DOHH2 (cell line): Measurements from ENCODE around the gene APEH.

ENCODE experiments used
- H3F3A ChIP-seq: fragments of 200-600 bp; sonication (generic), shearing (Covaris generic); 2 replicates; pipeline ENCODE4 v1.6.0; 2016; ENCODE audit warnings: antibody characterized with exemption, mild to moderate bottlenecking; ENCODE audit not compliant: control insufficient read depth, insufficient read depth
- H3K27ac ChIP-seq: fragments of 200-600 bp; sonication (generic); 2 replicates; pipeline ENCODE4 v1.5.1; 2014; ENCODE audit warnings: low read depth, mild to moderate bottlenecking, low read length, moderate library complexity
- H3K27me3 ChIP-seq: fragments of 200-600 bp; sonication (generic); 2 replicates; pipeline ENCODE4 v1.6.1; 2014; ENCODE audit warnings: mild to moderate bottlenecking, low read length, mixed read lengths; ENCODE audit not compliant: control insufficient read depth
- H3K36me3 ChIP-seq: fragments of 200-600 bp; sonication (generic); 2 replicates; pipeline ENCODE4 v1.6.1; 2014; ENCODE audit warnings: mild to moderate bottlenecking, low read length, moderate library complexity, mixed read lengths; ENCODE audit not compliant: control insufficient read depth
- H3K4me1 ChIP-seq: fragments of 200-600 bp; sonication (generic); 2 replicates; pipeline ENCODE4 v1.6.1; 2014; ENCODE audit warnings: mild to moderate bottlenecking, low read length, mixed read lengths; ENCODE audit not compliant: control insufficient read depth
- H3K4me2 ChIP-seq: fragments of 200-600 bp; sonication (generic); 2 replicates; pipeline ENCODE4 v1.6.0; 2014; ENCODE audit warnings: mild to moderate bottlenecking, low read length, moderate library complexity
- H3K4me3 ChIP-seq: fragments of 200-600 bp; sonication (generic); 2 replicates; pipeline ENCODE4 v1.5.1; 2014; ENCODE audit warnings: mild to moderate bottlenecking, low read length, mixed read lengths
- H3K79me2 ChIP-seq: fragments of 200-600 bp; sonication (generic); 2 replicates; pipeline ENCODE4 v1.6.1; 2014; ENCODE audit warnings: mild to moderate bottlenecking, low read length, mixed read lengths; ENCODE audit not compliant: control insufficient read depth
- H3K9me2 ChIP-seq: fragments of 200-600 bp; sonication (generic); replicated peaks from 2 replicates; pipeline ENCODE4 v1.6.1; 2014; ENCODE audit warnings: mild to moderate bottlenecking, low read length, mixed read lengths; ENCODE audit not compliant: control insufficient read depth
- H3K9me3 ChIP-seq: fragments of 200-600 bp; sonication (generic); 2 replicates; pipeline ENCODE4 v1.6.1; 2014; ENCODE audit warnings: antibody characterized with exemption, low read length, mixed read lengths; ENCODE audit not compliant: control insufficient read depth, insufficient read depth
- H4K20me1 ChIP-seq: fragments of 200-600 bp; sonication (generic); 2 replicates; pipeline ENCODE4 v1.6.0; 2014; ENCODE audit warnings: low read depth, mild to moderate bottlenecking, antibody characterized with exemption, low read length, moderate library complexity; ENCODE audit not compliant: control insufficient read depth, insufficient read depth
- EZH2phosphoT487 ChIP-seq: fragments of 200-600 bp; sonication (generic); IDR thresholded peaks from 2 replicates; pipeline ENCODE4 v1.6.1; 2017; ENCODE audit warnings: borderline replicate concordance, mild to moderate bottlenecking, antibody characterized with exemption, low read length, moderate library complexity, mixed read lengths
- TF ChIP-seq, protein P1 (sequence below): fragments of 200-600 bp; sonication (generic); IDR thresholded peaks from one replicate; pipeline ENCODE4 v1.5.1; 2014; ENCODE audit warnings: antibody characterized with exemption, mild to moderate bottlenecking, low read depth, low read length; ENCODE audit not compliant: poor library complexity, severe bottlenecking

The APEH gene

DNA sequence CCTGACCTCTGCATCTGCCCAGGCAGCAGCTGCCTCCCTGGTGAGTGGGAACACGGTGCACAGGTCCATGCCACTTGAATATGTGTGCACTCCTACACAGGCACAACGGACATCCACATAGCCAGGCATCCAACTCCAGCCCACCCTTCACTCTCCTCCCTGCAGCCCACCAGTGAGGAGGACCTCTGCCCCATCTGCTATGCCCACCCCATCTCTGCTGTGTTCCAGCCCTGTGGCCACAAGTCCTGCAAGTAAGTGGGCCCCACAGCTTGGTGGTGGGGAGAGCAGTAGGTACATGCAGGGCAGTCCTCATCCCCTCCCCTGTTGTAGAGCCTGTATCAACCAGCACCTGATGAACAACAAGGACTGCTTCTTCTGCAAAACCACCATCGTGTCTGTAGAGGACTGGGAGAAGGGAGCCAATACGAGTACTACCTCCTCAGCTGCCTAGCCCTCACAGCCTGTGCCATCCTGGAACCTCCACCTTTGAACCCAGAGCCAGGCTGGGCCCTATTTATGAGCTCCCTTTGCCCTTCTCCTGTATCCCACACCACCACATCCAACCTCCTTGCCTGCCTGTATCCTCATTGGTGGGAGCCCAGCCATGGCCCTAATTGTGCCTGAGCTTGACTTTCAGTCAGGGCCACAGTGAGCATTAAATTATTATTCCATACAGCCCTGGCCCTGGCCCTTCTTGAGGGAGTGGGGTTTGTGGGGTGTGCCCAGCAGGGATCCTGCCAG is 46.9 kb downstream of the APEH start:
- H3K27me3 ChIP-seq, result no peaks in the 10 kb centered on the region
- peaks cover 58% of the 10 kb centered on the region for H3K36me3 ChIP-seq

DNA sequence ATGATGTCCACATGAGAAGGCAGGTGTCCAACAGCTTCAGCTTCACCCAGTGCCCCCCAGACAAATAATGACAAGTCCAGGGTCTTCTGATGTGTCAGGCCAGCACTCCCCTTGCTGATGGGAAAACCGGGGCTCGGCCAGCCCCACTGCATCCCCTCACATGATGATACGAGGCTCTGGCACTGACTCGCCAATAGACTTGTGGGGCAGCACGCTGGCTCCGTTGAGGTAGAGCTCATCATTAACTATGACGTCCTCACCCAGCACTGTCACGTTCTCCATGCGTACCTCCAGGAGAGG is 47.4 kb downstream of the APEH start:
- peaks cover 47% of the 10 kb centered on the region for H3K4me1 ChIP-seq
- TF ChIP-seq, protein P1, sequence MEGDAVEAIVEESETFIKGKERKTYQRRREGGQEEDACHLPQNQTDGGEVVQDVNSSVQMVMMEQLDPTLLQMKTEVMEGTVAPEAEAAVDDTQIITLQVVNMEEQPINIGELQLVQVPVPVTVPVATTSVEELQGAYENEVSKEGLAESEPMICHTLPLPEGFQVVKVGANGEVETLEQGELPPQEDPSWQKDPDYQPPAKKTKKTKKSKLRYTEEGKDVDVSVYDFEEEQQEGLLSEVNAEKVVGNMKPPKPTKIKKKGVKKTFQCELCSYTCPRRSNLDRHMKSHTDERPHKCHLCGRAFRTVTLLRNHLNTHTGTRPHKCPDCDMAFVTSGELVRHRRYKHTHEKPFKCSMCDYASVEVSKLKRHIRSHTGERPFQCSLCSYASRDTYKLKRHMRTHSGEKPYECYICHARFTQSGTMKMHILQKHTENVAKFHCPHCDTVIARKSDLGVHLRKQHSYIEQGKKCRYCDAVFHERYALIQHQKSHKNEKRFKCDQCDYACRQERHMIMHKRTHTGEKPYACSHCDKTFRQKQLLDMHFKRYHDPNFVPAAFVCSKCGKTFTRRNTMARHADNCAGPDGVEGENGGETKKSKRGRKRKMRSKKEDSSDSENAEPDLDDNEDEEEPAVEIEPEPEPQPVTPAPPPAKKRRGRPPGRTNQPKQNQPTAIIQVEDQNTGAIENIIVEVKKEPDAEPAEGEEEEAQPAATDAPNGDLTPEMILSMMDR, result no peak
- TF ChIP-seq EZH2phosphoT487, result no peak
- H3K27me3 ChIP-seq, result no peaks in the 10 kb centered on the region
- H3K4me3 ChIP-seq, result no peak overlapping the region
- H3K9me3 ChIP-seq, result no peaks in the 10 kb centered on the region
- no peak overlapping the region for H3K4me2 ChIP-seq
- H3K36me3 ChIP-seq, result peaks cover 64% of the 10 kb centered on the region
- H3F3A ChIP-seq, result peaks cover 7% of the 10 kb centered on the region
- H3K27ac ChIP-seq, result no peak overlapping the region
- no peaks in the 10 kb centered on the region for H3K9me2 ChIP-seq
- peaks cover 29% of the 10 kb centered on the region for H3K79me2 ChIP-seq
- no peaks in the 10 kb centered on the region for H4K20me1 ChIP-seq

More for the DNA sequence above, 46.9 kb downstream of the APEH start:
- H3K4me1 ChIP-seq, result peaks cover 42% of the 10 kb centered on the region
- no peaks in the 10 kb centered on the region for H4K20me1 ChIP-seq
- H3K27ac ChIP-seq, result no peak overlapping the region
- H3K4me3 ChIP-seq, result no peak overlapping the region
- H3K9me3 ChIP-seq, result no peaks in the 10 kb centered on the region
- H3K79me2 ChIP-seq, result peaks cover 28% of the 10 kb centered on the region
- peaks cover 7% of the 10 kb centered on the region for H3F3A ChIP-seq
- TF ChIP-seq EZH2phosphoT487, result no peak
- TF ChIP-seq, protein P1, result no peak
- H3K4me2 ChIP-seq, result no peak overlapping the region
- no peaks in the 10 kb centered on the region for H3K9me2 ChIP-seq

DNA sequence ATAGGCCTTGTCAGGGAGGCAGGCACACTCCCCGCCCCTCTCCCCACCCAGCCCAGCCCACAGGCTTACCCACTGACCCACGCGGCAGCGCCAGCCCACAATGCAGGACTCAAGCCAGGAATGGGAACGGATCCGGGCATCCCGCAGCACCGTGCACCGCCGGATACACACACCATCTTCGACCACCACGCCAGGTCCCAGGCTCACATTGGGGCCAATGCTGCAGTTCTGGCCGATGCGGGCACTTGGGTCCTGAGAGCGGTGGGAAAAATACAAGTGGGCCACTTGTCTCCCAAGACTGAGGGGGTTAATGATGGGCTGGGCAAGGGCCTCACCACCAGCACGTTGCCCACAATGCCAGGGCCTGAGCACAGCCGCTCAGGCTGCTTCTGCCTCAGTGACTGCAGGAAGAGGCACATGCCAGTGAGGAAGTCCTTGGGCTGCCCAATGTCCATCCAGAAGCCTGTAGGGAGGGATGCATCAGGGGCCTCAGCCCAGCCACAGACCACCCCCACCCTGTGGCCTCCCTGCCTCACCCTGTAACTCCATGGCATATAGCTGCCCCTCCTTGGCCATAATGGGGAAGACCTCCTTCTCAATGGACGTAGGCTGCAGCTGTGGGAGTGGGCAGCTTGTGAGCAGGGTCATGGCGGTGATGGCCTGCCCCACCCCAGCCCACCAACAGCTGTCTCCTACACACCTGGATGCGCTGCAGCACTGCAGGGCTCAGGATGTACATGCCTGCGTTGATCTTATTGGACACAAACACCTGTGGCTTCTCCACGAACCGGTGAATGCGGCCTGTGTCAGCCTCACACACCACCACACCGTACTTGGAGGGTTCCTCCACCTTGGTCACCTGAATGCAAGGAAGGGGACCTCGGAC is 48.0 kb downstream of the APEH start:
- Histone ChIP-seq H3K9me2 (no peaks in the 10 kb centered on the region), H3K9me3 (no peaks in the 10 kb centered on the region), H3K79me2 (peaks cover 31% of the 10 kb centered on the region), H3K4me2 (peak overlapping the region; percentile 59), H4K20me1 (no peaks in the 10 kb centered on the region), H3K4me3 (peak overlapping the region; percentile 90), H3K27me3 (no peaks in the 10 kb centered on the region), H3K36me3 (peaks cover 65% of the 10 kb centered on the region), H3K4me1 (peaks cover 53% of the 10 kb centered on the region), H3F3A (peaks cover 7% of the 10 kb centered on the region), H3K27ac (no peak overlapping the region)
- TF ChIP-seq, protein P1, result no peak
- TF ChIP-seq EZH2phosphoT487, result no peak
